GM12878 (cell line): ENCODE measurements around the gene SCYL1. TPM values are rescaled to one million over a fixed set of nuclear protein-coding genes. Genes with fewer than 3 reads are reported as not detected.

Experiments used
- KLF5 ChIP-seq: fragments of 450-650 bp; IDR thresholded peaks from 2 replicates; pipeline ENCODE4 v1.6.1; 2014; ENCODE audit warnings: mild to moderate bottlenecking; ENCODE audit not compliant: partially characterized antibody
- RUNX3 ChIP-seq: IDR thresholded peaks from 2 replicates; pipeline ENCODE4 v1.6.1; 2012; ENCODE audit warnings: low read length, inconsistent platforms
- STAT1 ChIP-seq: fragments of 450-650 bp; conservative IDR thresholded peaks from 2 replicates; pipeline ENCODE4 v1.6.1; 2014; ENCODE audit warnings: antibody characterized with exemption, mild to moderate bottlenecking
- polyA plus RNA-seq, 11 experiments: library from polyadenylated mRNA; depleted of rRNA in 4 of 11; unstranded in 6 of 11; stranded (reverse) in 5 of 11; fragments of >200 nt; fragmentation: Nextera tagmentation in 4 of 11; fragmentation: Illumina TruSeq in 1 of 11; extraction: Ambion mirVana in 4 of 11; extraction: Trizol in 1 of 11; gene quantifications; 1 replicate in 1 of 11; 2 replicates in 10 of 11; pipeline versions ENCODE4 v1.2.1 to v1.2.3, GENCODE V29; 2011 to 2016; ENCODE audit warnings: inconsistent platforms in 2 of 11, missing spikeins in 2 of 11, low read depth in 1 of 11
- total RNA-seq, 4 experiments: library from RNA; depleted of rRNA in 3 of 4; stranded (reverse); fragments of >200 nt in 3 of 4; fragmentation: Illumina TruSeq in 1 of 4; extraction: Trizol in 1 of 4; gene quantifications; 2 replicates each; pipeline versions ENCODE4 v1.2.1 to v1.2.3, GENCODE V29; 2013 to 2021
- TF ChIP-seq, protein P1 (sequence below): fragments of 450-650 bp; IDR thresholded peaks from 2 replicates; pipeline ENCODE4 v1.6.1; 2017; ENCODE audit warnings: mild to moderate bottlenecking, low read depth, inconsistent platforms; ENCODE audit not compliant: poor library complexity, severe bottlenecking
- TF ChIP-seq, protein P2 (sequence below): fragments of 450-650 bp; IDR thresholded peaks from 2 replicates; pipeline ENCODE4 v1.6.1; 2018; ENCODE audit warnings: mild to moderate bottlenecking, low read depth, moderate library complexity; ENCODE audit not compliant: partially characterized antibody

The SCYL1 gene
- total and polyA plus RNA-seq, 10 of the 15 experiments (the other 5 are each of a cell fraction or from before 2014, with no cell fraction given): 0.80 to 82.7 (median 51.2) TPM

DNA sequence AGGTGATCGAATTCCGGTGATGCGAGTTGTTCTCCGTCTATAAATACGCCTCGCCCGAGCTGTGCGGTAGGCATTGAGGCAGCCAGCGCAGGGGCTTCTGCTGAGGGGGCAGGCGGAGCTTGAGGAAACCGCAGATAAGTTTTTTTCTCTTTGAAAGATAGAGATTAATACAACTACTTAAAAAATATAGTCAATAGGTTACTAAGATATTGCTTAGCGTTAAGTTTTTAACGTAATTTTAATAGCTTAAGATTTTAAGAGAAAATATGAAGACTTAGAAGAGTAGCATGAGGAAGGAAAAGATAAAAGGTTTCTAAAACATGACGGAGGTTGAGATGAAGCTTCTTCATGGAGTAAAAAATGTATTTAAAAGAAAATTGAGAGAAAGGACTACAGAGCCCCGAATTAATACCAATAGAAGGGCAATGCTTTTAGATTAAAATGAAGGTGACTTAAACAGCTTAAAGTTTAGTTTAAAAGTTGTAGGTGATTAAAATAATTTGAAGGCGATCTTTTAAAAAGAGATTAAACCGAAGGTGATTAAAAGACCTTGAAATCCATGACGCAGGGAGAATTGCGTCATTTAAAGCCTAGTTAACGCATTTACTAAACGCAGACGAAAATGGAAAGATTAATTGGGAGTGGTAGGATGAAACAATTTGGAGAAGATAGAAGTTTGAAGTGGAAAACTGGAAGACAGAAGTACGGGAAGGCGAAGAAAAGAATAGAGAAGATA lies 25.7 kb upstream of the SCYL1 start, which contains the start of gene MALAT1 (continued):
- TF ChIP-seq, protein P1, sequence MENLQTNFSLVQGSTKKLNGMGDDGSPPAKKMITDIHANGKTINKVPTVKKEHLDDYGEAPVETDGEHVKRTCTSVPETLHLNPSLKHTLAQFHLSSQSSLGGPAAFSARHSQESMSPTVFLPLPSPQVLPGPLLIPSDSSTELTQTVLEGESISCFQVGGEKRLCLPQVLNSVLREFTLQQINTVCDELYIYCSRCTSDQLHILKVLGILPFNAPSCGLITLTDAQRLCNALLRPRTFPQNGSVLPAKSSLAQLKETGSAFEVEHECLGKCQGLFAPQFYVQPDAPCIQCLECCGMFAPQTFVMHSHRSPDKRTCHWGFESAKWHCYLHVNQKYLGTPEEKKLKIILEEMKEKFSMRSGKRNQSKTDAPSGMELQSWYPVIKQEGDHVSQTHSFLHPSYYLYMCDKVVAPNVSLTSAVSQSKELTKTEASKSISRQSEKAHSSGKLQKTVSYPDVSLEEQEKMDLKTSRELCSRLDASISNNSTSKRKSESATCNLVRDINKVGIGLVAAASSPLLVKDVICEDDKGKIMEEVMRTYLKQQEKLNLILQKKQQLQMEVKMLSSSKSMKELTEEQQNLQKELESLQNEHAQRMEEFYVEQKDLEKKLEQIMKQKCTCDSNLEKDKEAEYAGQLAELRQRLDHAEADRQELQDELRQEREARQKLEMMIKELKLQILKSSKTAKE: peak; percentile 89
- TF ChIP-seq KLF5 (peak; percentile 94), RUNX3 (no peak), STAT1 (peak; percentile 97)
- TF ChIP-seq, protein P2, sequence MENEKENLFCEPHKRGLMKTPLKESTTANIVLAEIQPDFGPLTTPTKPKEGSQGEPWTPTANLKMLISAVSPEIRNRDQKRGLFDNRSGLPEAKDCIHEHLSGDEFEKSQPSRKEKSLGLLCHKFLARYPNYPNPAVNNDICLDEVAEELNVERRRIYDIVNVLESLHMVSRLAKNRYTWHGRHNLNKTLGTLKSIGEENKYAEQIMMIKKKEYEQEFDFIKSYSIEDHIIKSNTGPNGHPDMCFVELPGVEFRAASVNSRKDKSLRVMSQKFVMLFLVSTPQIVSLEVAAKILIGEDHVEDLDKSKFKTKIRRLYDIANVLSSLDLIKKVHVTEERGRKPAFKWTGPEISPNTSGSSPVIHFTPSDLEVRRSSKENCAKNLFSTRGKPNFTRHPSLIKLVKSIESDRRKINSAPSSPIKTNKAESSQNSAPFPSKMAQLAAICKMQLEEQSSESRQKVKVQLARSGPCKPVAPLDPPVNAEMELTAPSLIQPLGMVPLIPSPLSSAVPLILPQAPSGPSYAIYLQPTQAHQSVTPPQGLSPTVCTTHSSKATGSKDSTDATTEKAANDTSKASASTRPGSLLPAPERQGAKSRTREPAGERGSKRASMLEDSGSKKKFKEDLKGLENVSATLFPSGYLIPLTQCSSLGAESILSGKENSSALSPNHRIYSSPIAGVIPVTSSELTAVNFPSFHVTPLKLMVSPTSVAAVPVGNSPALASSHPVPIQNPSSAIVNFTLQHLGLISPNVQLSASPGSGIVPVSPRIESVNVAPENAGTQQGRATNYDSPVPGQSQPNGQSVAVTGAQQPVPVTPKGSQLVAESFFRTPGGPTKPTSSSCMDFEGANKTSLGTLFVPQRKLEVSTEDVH: no peak
